Activated naive CD8-positive, alpha-beta T cell (primary cell): ENCODE measurements around the gene C18orf63.
"Not testable (repeated sequence)": the region's sequence is repeated elsewhere in the genome, so short reads cannot be mapped to it uniquely, and the experiment has no call there.

ENCODE experiments used
- H3K27ac Mint-ChIP-seq: one replicate; pipeline ENCODE4 v1.8.0; 2021; ENCODE audit warnings: mixed read lengths
- H3K27me3 Mint-ChIP-seq: one replicate; pipeline ENCODE4 v1.8.0; 2021; ENCODE audit warnings: mixed read lengths
- H3K36me3 Mint-ChIP-seq: one replicate; pipeline ENCODE4 v1.8.0; 2021; ENCODE audit warnings: mixed read lengths
- H3K4me1 Mint-ChIP-seq: one replicate; pipeline ENCODE4 v1.8.0; 2021; ENCODE audit warnings: low read depth, mixed read lengths
- H3K4me3 Mint-ChIP-seq: one replicate; pipeline ENCODE4 v1.8.0; 2021; ENCODE audit warnings: mild to moderate bottlenecking, mixed read lengths
- H3K9me3 Mint-ChIP-seq: one replicate; pipeline ENCODE4 v1.8.0; 2021; ENCODE audit warnings: low read depth, mixed read lengths

Gene C18orf63

GRCh38 chr18:74282755-74283554, 32.7 kb upstream of the C18orf63 start:
- H3K4me3 Mint-ChIP-seq: peak overlapping the region; percentile 28
- H3K27ac Mint-ChIP-seq: peak overlapping the region; percentile 68
- H3K27me3 Mint-ChIP-seq: no peaks in the 10 kb centered on the region
- H3K36me3 Mint-ChIP-seq: peaks cover 5% of the 10 kb centered on the region
- no peaks in the 10 kb centered on the region for H3K9me3 Mint-ChIP-seq
- peaks cover 35% of the 10 kb centered on the region for H3K4me1 Mint-ChIP-seq

- Mint-ChIP-seq H3K9me3 (no peaks in the 10 kb centered on the region), H3K4me3 (no peak overlapping the region), H3K4me1 (peaks cover 37% of the 10 kb centered on the region), H3K27me3 (no peaks in the 10 kb centered on the region), H3K36me3 (peaks cover 2% of the 10 kb centered on the region), H3K27ac (no peak overlapping the region)
These were observed 32.0 kb upstream of the C18orf63 start for GRCh38 chr18:74283646-74284045.

DNA sequence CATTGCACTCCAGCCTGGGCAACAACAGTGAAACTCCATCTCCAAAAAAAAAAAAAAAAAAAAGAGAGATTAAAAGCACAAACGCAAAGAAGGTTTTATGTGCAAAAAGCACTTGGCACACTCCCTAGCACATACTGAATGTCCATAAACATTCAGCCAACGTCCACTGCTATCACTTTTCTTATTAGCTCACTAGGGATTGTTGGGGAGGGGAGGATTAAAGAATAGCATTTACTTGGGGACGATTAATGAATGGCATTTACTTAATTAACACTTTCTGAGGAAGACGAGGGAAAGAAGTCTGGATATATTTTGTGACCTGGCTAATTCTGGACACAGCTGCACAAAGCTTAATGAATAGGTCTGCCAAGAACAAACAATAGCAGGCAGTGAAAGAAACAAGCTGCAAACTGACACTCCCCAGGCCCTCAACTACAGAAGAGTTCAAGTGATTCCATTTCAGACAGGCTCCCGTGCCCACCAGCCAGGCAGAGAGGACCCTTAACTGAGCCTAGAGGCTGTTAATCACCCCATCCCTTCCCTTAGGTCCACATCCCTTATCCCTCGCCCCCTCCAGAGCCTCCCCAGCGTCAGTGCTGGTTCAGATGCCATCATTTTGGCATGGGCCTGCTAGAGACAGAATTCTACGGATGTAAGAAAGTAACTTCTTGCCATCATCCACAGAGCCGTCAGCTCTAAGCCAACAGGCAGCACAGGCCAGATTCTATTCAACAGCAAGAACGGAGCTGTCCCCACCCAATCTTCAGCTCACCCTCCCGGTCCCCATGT, 31.3 kb upstream of the C18orf63 start:
- no peak overlapping the region for H3K27ac Mint-ChIP-seq
- H3K4me3 Mint-ChIP-seq: no peak overlapping the region
- no peaks in the 10 kb centered on the region for H3K9me3 Mint-ChIP-seq
- peaks cover 2% of the 10 kb centered on the region for H3K36me3 Mint-ChIP-seq
- no peaks in the 10 kb centered on the region for H3K27me3 Mint-ChIP-seq
- peaks cover 37% of the 10 kb centered on the region for H3K4me1 Mint-ChIP-seq

DNA sequence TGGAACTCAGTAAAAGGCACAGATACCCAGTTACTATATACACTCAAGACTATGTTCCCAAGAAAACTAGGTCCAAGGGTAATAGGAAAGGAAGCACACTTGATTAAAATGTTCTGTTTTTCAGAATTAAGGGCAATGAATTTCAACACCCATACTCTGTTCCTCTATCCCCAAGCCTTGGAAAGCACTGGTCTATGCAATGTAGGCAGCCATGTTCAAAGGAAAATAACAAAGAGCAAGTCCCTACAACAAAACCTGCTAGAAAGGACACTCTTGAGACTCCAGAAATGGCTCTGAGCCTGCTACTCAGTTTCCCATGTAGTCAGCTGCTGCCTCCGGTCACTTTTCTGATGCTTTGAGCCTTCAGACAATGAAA, 30.7 kb upstream of the C18orf63 start:
- H3K27ac Mint-ChIP-seq: no peak overlapping the region
- peaks cover 37% of the 10 kb centered on the region for H3K4me1 Mint-ChIP-seq
- H3K27me3 Mint-ChIP-seq: no peaks in the 10 kb centered on the region
- H3K4me3 Mint-ChIP-seq: no peak overlapping the region
- no peaks in the 10 kb centered on the region for H3K9me3 Mint-ChIP-seq
- peaks cover 2% of the 10 kb centered on the region for H3K36me3 Mint-ChIP-seq

DNA sequence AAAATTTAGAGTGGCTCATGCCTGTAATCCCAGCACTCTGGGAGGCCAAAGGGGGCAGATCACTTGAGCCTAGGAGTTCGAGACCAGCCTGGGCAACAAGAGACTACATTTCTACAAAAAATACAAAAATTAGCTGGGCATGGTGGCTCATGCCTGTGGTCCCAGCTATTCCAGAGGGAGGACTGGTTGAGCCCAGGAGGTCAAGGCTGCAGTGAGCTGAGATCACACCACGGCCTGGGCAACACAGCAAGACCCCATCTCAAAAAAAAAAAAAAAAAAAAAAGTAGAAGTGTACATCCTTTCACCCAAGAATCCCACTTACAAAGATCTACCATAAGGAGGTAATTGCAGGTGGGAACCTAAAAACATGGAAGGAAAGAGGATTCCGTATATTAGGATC, 30.1 kb upstream of the C18orf63 start:
- peaks cover 40% of the 10 kb centered on the region for H3K4me1 Mint-ChIP-seq
- H3K36me3 Mint-ChIP-seq, H3K4me3 Mint-ChIP-seq, H3K27me3 Mint-ChIP-seq, H3K27ac Mint-ChIP-seq, H3K9me3 Mint-ChIP-seq: not testable (repeated sequence)

- no peaks in the 10 kb centered on the region for H3K27me3 Mint-ChIP-seq
- peaks cover 41% of the 10 kb centered on the region for H3K4me1 Mint-ChIP-seq
- H3K27ac Mint-ChIP-seq: peak overlapping the region; percentile 5
- H3K9me3 Mint-ChIP-seq: no peaks in the 10 kb centered on the region
- peaks cover 2% of the 10 kb centered on the region for H3K36me3 Mint-ChIP-seq
- H3K4me3 Mint-ChIP-seq: no peak overlapping the region
These were observed 29.4 kb upstream of the C18orf63 start for GRCh38 chr18:74286106-74286855.

GRCh38 chr18:74286856-74287255, 28.8 kb upstream of the C18orf63 start:
- Mint-ChIP-seq H3K9me3 (no peaks in the 10 kb centered on the region), H3K27ac (no peak overlapping the region), H3K27me3 (no peaks in the 10 kb centered on the region), H3K4me1 (peaks cover 39% of the 10 kb centered on the region), H3K4me3 (no peak overlapping the region), H3K36me3 (peaks cover 4% of the 10 kb centered on the region)

GRCh38 chr18:74288041-74288440, 27.6 kb upstream of the C18orf63 start:
- Mint-ChIP-seq H3K4me1 (peaks cover 33% of the 10 kb centered on the region), H3K27ac (no peak overlapping the region), H3K9me3 (no peaks in the 10 kb centered on the region), H3K36me3 (peaks cover 2% of the 10 kb centered on the region), H3K27me3 (no peaks in the 10 kb centered on the region), H3K4me3 (no peak overlapping the region)

- H3K36me3 Mint-ChIP-seq: peaks cover 2% of the 10 kb centered on the region
- no peaks in the 10 kb centered on the region for H3K27me3 Mint-ChIP-seq
- H3K4me1 Mint-ChIP-seq: peaks cover 27% of the 10 kb centered on the region
- H3K9me3 Mint-ChIP-seq: no peaks in the 10 kb centered on the region
- peak overlapping the region; percentile 8 for H3K27ac Mint-ChIP-seq
- no peak overlapping the region for H3K4me3 Mint-ChIP-seq
These were observed 26.9 kb upstream of the C18orf63 start for GRCh38 chr18:74288730-74289129.

GRCh38 chr18:74289137-74289536, 26.5 kb upstream of the C18orf63 start:
- peaks cover 2% of the 10 kb centered on the region for H3K36me3 Mint-ChIP-seq
- peak overlapping the region; percentile 8 for H3K27ac Mint-ChIP-seq
- peaks cover 27% of the 10 kb centered on the region for H3K4me1 Mint-ChIP-seq
- H3K27me3 Mint-ChIP-seq: no peaks in the 10 kb centered on the region
- H3K9me3 Mint-ChIP-seq: no peaks in the 10 kb centered on the region
- no peak overlapping the region for H3K4me3 Mint-ChIP-seq

DNA sequence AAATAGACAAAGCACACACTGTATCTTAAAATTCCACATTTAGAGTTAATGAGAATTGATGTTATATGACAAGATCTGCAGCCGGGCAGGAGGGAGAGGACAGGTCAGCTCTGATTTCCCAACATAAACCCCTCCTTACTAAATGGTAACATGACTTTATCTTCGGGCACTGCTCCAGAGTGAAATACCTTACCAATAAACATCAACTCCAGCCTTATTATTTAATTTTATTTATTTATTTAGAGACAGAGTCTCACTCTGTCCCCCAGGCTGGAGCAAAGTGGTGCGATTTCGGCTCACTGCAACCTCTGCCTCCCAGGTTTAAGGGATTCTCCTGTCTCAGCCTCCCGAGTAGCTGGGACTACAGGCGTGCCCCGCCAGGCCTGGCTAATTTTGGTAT, 25.6 kb upstream of the C18orf63 start:
- Mint-ChIP-seq H3K9me3 (no peaks in the 10 kb centered on the region), H3K4me1 (peaks cover 27% of the 10 kb centered on the region), H3K4me3 (peak overlapping the region; percentile 97), H3K27me3 (no peaks in the 10 kb centered on the region), H3K36me3 (peaks cover 2% of the 10 kb centered on the region), H3K27ac (no peak overlapping the region)

GRCh38 chr18:74290794-74291471, 24.7 kb upstream of the C18orf63 start:
- Mint-ChIP-seq H3K9me3 (no peaks in the 10 kb centered on the region), H3K27ac (no peak overlapping the region), H3K36me3 (peaks cover 2% of the 10 kb centered on the region), H3K4me1 (peaks cover 27% of the 10 kb centered on the region), H3K4me3 (peak overlapping the region; percentile 97), H3K27me3 (no peaks in the 10 kb centered on the region)

- Mint-ChIP-seq H3K27ac (peak overlapping the region; percentile 92), H3K4me1 (peaks cover 26% of the 10 kb centered on the region), H3K27me3 (no peaks in the 10 kb centered on the region), H3K36me3 (peaks cover 2% of the 10 kb centered on the region), H3K9me3 (no peaks in the 10 kb centered on the region), H3K4me3 (peak overlapping the region; percentile 97)
These were observed 24.2 kb upstream of the C18orf63 start for GRCh38 chr18:74291472-74291770.

DNA sequence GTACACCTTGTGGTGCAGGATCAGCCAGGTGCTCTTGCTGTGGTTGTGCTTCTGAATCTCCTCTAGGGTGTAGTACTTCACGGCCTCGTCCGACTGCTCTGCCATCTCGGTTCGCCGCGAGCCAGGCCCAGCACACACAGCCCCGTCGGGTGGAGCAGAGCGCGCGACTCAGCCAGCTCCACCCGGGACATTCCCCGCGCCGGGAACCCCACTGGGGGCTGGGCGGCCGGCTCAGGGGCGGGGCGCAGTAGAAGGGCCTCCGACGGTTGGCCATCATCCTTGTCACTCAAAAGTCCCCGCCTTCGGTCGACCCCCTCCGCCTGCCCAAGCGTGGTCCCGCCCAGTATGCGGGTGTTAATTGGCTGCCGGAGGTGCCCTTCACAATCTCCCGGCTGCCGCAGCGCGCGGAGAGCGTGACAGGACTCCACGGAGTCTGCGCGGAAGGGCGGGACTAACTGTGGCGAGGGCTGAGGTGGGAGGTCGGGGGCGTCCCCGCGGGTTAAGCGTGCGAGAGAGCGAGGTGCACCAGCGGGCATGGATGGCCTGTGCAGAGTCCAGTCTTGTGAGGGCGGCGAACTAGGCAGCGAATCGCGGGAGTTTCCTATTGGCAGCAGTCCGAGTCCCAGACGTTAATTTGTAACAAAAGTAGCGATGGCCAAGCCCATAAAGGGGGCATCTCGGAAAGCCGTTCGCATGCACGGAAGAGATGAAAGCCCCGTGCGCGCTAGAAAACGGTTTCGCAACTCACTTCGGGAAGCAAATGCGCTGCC, 23.7 kb upstream of the C18orf63 start, which contains the start of gene CYB5A:
Gene CYB5A (minus strand): TSS at position 193 of the 770 bp plus-strand sequence. CDS start 88 bp downstream, at position 105.
- Mint-ChIP-seq H3K36me3 (peaks cover 2% of the 10 kb centered on the region), H3K27me3 (no peaks in the 10 kb centered on the region), H3K27ac (peak within 1 kb of the TSS; percentile 92), H3K4me3 (peak within 1 kb of the TSS; percentile 97), H3K4me1 (peaks cover 23% of the 10 kb centered on the region), H3K9me3 (no peaks in the 10 kb centered on the region)
